GM12878 (cell line): ENCODE measurements around the gene CELSR2. TPM values are rescaled to one million over a fixed set of nuclear protein-coding genes. Genes with fewer than 3 reads are reported as not detected.

ENCODE experiments used
- NBN ChIP-seq: fragments of 450-650 bp; IDR thresholded peaks from 2 replicates; pipeline ENCODE4 v1.6.1; 2016
- NFYB ChIP-seq: IDR thresholded peaks from 2 replicates; pipeline ENCODE4 v1.6.1; 2011; ENCODE audit warnings: low read depth, mild to moderate bottlenecking, low read length, improper control_type of control experiment, moderate library complexity; ENCODE audit not compliant: insufficient read depth
- SP1 ChIP-seq: IDR thresholded peaks from one replicate; pipeline ENCODE4 v1.6.1; 2011; ENCODE audit warnings: low read depth, low read length
- SREBF1 ChIP-seq: IDR thresholded peaks from 2 replicates; pipeline ENCODE4 v1.6.1; 2012; ENCODE audit warnings: mild to moderate bottlenecking, low read length
- ZZZ3 ChIP-seq: IDR thresholded peaks from 2 replicates; pipeline ENCODE4 v1.6.1; 2011; ENCODE audit warnings: low read depth; ENCODE audit not compliant: control insufficient read depth, insufficient read length
- polyA plus RNA-seq, 11 experiments: library from polyadenylated mRNA; depleted of rRNA in 4 of 11; unstranded in 6 of 11; stranded (reverse) in 5 of 11; fragments of >200 nt; fragmentation: Nextera tagmentation in 4 of 11; fragmentation: Illumina TruSeq in 1 of 11; extraction: Ambion mirVana in 4 of 11; extraction: Trizol in 1 of 11; gene quantifications; 1 replicate in 1 of 11; 2 replicates in 10 of 11; pipeline versions ENCODE4 v1.2.1 to v1.2.3, GENCODE V29; 2011 to 2016; ENCODE audit warnings: inconsistent platforms in 2 of 11, missing spikeins in 2 of 11, low read depth in 1 of 11
- total RNA-seq, 4 experiments: library from RNA; depleted of rRNA in 3 of 4; stranded (reverse); fragments of >200 nt in 3 of 4; fragmentation: Illumina TruSeq in 1 of 4; extraction: Trizol in 1 of 4; gene quantifications; 2 replicates each; pipeline versions ENCODE4 v1.2.1 to v1.2.3, GENCODE V29; 2013 to 2021
- TF ChIP-seq, protein P1 (sequence below): fragments of 450-650 bp; formaldehyde crosslinking; IDR thresholded peaks from 2 replicates; pipeline ENCODE4 v1.5.0; 2022; ENCODE audit warnings: mild to moderate bottlenecking, missing genetic modification characterization
- TF ChIP-seq, protein P2 (sequence below): IDR thresholded peaks from 2 replicates; pipeline ENCODE4 v1.6.1; 2012; ENCODE audit warnings: improper control_type of control experiment, low read depth, low read length; ENCODE audit not compliant: insufficient replicate concordance

The CELSR2 gene
- total and polyA plus RNA-seq, 10 of the 15 experiments (the other 5 are each of a cell fraction or from before 2014, with no cell fraction given) = under 0.01 to 0.15 (median 0.04) TPM; not detected in 2

- TF ChIP-seq, protein P1, sequence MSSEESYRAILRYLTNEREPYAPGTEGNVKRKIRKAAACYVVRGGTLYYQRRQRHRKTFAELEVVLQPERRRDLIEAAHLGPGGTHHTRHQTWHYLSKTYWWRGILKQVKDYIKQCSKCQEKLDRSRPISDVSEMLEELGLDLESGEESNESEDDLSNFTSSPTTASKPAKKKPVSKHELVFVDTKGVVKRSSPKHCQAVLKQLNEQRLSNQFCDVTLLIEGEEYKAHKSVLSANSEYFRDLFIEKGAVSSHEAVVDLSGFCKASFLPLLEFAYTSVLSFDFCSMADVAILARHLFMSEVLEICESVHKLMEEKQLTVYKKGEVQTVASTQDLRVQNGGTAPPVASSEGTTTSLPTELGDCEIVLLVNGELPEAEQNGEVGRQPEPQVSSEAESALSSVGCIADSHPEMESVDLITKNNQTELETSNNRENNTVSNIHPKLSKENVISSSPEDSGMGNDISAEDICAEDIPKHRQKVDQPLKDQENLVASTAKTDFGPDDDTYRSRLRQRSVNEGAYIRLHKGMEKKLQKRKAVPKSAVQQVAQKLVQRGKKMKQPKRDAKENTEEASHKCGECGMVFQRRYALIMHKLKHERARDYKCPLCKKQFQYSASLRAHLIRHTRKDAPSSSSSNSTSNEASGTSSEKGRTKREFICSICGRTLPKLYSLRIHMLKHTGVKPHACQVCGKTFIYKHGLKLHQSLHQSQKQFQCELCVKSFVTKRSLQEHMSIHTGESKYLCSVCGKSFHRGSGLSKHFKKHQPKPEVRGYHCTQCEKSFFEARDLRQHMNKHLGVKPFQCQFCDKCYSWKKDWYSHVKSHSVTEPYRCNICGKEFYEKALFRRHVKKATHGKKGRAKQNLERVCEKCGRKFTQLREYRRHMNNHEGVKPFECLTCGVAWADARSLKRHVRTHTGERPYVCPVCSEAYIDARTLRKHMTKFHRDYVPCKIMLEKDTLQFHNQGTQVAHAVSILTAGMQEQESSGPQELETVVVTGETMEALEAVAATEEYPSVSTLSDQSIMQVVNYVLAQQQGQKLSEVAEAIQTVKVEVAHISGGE = no peak
- TF ChIP-seq SP1 (no peak), NBN (no peak), SREBF1 (no peak), ZZZ3 (no peak), NFYB (no peak)
- TF ChIP-seq, protein P2, sequence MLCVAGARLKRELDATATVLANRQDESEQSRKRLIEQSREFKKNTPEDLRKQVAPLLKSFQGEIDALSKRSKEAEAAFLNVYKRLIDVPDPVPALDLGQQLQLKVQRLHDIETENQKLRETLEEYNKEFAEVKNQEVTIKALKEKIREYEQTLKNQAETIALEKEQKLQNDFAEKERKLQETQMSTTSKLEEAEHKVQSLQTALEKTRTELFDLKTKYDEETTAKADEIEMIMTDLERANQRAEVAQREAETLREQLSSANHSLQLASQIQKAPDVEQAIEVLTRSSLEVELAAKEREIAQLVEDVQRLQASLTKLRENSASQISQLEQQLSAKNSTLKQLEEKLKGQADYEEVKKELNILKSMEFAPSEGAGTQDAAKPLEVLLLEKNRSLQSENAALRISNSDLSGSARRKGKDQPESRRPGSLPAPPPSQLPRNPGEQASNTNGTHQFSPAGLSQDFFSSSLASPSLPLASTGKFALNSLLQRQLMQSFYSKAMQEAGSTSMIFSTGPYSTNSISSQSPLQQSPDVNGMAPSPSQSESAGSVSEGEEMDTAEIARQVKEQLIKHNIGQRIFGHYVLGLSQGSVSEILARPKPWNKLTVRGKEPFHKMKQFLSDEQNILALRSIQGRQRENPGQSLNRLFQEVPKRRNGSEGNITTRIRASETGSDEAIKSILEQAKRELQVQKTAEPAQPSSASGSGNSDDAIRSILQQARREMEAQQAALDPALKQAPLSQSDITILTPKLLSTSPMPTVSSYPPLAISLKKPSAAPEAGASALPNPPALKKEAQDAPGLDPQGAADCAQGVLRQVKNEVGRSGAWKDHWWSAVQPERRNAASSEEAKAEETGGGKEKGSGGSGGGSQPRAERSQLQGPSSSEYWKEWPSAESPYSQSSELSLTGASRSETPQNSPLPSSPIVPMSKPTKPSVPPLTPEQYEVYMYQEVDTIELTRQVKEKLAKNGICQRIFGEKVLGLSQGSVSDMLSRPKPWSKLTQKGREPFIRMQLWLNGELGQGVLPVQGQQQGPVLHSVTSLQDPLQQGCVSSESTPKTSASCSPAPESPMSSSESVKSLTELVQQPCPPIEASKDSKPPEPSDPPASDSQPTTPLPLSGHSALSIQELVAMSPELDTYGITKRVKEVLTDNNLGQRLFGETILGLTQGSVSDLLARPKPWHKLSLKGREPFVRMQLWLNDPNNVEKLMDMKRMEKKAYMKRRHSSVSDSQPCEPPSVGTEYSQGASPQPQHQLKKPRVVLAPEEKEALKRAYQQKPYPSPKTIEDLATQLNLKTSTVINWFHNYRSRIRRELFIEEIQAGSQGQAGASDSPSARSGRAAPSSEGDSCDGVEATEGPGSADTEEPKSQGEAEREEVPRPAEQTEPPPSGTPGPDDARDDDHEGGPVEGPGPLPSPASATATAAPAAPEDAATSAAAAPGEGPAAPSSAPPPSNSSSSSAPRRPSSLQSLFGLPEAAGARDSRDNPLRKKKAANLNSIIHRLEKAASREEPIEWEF = no peak
Observed at GRCh38 chr1:109255678-109256077, 6.3 kb downstream of the CELSR2 start (continued).
